ENCODE results near the gene PLGRKT. TPM values are rescaled to one million over a fixed set of nuclear protein-coding genes. Genes with fewer than 3 reads are reported as not detected.

The PLGRKT gene
- total RNA-seq, 4 donors from 2014 or later = 8.9 to 15.3 (median 12.3) TPM

DNA sequence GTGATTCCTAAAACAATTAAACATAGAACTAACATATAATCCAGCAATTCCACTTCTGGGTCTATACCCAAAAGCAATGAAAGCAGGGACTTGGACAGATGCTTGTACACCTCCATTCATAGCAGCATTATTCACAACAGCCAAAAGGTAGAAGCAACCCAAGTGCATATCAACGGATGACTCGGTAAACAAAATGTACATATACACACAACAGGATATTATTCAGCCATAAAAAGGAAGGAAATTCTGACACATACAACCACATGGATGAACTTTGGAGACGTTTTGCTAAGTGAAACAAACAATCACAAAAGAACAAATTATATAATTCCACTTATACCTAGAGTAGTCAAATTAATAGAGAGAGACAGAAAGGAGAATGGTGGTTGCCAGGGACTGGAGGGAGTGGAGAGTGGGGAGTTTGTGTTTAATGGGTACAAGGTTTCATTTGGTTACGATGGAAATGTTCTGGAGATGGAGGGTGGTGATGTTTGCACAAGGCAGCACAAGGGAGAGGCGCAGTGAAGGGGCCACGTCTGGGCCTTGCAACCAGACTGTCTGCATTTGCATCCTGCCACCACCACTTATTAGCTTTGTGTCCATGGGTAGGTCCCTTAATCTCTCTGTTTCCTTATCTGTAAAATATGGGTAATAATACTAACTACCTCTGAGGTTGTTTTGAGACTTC lies 61.8 kb downstream of the PLGRKT start:
- no peak for DNase-seq (ENCODE audit: low spot score)
- TF ChIP-seq, protein P1, sequence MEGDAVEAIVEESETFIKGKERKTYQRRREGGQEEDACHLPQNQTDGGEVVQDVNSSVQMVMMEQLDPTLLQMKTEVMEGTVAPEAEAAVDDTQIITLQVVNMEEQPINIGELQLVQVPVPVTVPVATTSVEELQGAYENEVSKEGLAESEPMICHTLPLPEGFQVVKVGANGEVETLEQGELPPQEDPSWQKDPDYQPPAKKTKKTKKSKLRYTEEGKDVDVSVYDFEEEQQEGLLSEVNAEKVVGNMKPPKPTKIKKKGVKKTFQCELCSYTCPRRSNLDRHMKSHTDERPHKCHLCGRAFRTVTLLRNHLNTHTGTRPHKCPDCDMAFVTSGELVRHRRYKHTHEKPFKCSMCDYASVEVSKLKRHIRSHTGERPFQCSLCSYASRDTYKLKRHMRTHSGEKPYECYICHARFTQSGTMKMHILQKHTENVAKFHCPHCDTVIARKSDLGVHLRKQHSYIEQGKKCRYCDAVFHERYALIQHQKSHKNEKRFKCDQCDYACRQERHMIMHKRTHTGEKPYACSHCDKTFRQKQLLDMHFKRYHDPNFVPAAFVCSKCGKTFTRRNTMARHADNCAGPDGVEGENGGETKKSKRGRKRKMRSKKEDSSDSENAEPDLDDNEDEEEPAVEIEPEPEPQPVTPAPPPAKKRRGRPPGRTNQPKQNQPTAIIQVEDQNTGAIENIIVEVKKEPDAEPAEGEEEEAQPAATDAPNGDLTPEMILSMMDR (IDR thresholded peaks at IDR 0.05) = no peak
- no peak for ATAC-seq (ENCODE audit: low FRiP score)

DNA sequence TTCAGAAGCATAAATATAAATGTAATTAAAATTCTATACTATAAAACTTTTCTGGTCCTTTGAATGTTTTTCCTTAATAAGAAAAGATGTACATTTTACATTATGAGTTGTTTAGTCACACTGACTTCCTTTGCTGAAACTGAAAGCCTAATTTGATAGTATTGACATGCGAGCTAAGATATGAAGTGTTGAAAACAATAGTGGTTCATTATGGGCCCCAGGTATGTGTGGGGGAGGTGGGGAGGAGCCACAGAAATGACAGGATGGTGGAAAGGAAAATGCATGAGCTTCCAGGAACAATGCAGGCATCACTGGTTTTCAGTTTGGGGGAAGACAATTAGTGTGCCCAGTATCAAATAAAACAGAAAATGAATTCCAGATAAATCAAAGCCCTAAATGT lies 62.6 kb downstream of the PLGRKT start:
- TF ChIP-seq, protein P1 (IDR thresholded peaks at IDR 0.05) = no peak
- ATAC-seq (ENCODE audit: low FRiP score) (no peak), DNase-seq (ENCODE audit: low spot score) (no peak)

DNA sequence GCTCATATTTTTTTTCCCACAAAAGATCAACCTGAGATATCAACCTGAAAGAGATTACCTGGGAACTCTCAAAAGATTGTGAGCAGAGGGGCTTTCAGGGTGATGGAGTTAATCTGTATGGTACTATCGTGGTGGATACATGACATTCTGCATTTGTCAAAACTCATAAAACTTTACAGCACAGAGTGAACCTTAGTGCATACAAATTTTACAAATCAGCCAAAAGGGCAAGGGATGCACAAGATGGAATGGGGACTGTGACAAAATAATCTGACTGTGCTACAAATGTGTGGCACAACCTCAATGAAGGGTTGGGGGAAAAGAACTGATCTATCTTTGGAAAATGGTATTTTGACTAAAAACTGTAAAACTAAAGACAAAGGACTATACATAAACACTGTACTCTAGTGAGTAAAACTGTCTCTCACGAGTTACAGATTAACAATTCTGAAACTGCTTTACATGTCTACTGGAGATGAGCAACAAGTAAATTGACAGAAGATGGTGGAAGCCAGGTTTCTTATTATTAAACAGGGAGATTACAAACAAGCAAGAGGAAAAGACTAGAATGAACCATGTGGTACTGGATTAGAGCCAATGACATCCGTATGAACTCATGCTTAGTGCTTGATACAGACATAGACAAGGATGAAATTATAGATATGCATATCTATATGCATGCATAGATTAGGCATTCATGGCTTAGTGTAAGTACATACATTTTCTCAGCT lies 73.3 kb downstream of the PLGRKT start:
- DNase-seq (ENCODE audit: low spot score) (no peak), ATAC-seq (ENCODE audit: low FRiP score) (no peak)
- TF ChIP-seq, protein P1 (IDR thresholded peaks at IDR 0.05) = no peak

DNA sequence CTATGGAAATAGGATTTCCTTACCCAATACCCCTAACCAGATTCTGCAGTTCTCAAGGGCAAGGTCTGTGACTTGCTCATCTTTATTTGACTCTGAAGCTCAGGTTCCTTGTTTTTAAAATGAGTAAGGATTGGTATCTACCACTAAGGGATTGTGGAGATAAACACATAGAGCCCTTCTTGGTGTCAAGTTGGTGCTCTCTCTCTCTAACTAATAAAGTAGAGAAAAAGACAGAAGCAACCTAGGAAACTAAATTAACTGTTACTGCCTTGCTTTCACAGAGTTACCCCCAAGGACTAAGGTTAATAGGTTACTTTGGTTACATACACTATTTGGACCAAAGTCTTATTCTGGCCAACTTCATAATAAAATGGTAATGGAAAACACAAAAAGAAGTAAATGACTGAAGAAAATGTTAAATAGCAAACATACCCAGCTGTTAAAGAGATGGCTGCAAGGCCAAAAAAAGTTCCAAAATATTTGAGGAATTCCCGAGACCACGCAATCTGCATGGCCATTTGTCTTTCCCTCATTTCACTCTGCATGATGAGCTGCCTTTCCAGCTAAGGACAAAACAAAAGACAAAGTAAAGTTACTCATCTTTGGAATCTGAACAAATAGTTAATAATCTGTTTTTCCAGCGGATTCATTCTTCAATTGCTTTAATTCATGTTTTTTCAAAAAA lies 76.3 kb downstream of the PLGRKT start:
- DNase-seq (ENCODE audit: low spot score) = no peak
- ATAC-seq (ENCODE audit: low FRiP score) = no peak

DNA sequence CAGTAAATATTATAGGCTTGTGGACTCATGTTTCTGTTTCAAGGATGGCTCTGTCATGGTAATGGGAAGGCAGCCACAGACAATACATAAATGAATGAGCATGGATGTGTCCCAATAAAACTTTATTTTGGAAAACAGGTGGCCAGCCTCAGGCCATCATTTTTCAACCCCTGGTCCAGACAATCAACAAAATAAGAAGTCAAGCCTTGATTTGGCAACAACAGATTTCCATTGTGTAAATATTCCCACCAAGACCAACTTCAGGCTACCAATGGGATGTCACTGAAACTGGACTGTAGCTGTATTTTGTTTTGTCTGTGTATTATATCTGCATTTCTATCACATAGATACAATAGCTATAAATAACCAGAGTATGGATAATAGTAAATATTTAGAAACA lies 77.4 kb downstream of the PLGRKT start:
- no peak for ATAC-seq (ENCODE audit: low FRiP score)
- TF ChIP-seq, protein P1 (IDR thresholded peaks at IDR 0.05) = no peak
- no peak for DNase-seq (ENCODE audit: low spot score)

More for the DNA sequence above, 76.3 kb downstream of the PLGRKT start:
- TF ChIP-seq, protein P1 (IDR thresholded peaks at IDR 0.05) = no peak

DNA sequence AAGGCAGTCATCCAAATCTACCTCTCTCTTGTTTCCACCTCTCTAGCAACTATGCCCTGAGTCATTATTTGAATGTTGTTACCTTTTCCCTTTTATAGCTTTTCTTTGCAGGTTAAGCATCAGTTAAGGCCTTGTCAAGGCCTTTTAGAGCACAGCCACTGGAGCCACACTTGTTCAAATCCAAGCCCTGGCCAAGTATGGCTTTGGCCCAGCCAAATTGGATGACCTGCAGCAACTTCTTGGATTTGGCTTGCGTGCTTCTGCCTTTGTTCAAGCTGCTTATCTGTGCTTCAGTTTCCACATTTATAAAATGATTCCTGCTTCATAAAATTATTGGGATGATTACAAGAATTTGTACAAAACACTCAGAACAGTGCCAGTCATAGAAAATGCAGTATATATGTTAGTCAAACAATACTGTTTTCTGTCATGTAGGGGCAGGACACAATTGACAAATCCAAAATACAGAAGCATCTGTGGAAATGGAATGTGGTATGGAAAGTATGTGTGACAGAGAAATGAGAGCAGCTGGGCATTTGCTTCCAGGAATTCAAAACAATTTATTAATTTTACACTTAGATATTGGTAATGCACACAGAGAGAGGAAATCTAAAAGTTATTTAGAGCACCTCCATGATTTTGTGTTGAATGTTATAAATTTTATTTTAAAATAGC lies 80.2 kb downstream of the PLGRKT start:
- ATAC-seq (ENCODE audit: low FRiP score) (no peak), DNase-seq (ENCODE audit: low spot score) (no peak)
- TF ChIP-seq, protein P1 (IDR thresholded peaks at IDR 0.05) = no peak

Data from omental fat pad (tissue), 4 donors.